ENCODE measurements around the gene AK1.

The AK1 gene

DNA sequence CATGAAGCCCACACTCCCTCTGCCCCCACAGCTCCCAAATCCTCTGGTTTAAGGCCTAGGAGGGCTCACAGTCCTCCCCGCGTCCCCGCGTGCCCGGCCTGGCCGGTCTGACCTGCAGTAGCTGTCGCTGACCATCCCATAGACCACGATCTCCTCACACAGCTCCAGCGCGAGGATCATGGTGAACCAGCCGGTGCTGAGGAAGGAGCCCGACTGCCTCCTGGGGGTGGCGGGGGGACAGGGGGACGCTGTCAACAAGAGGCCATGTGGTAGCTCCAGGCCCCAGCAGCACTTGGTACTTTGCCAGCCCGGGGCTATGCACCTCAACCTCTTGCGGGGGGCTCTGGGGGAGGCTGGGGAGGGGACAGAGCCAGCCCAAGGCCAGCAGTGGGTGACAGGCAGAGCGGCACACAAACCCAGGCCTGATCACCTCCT is 32.4 kb upstream of the AK1 start:
- DNase-seq (ENCODE audit: low read depth in 1 of 2, low spot score in 1 of 2): no peak

GRCh38 chr9:127908660-127908926 is 31.1 kb upstream of the AK1 start:
- no peak for DNase-seq (ENCODE audit: low read depth in 1 of 2, low spot score in 1 of 2)

DNA sequence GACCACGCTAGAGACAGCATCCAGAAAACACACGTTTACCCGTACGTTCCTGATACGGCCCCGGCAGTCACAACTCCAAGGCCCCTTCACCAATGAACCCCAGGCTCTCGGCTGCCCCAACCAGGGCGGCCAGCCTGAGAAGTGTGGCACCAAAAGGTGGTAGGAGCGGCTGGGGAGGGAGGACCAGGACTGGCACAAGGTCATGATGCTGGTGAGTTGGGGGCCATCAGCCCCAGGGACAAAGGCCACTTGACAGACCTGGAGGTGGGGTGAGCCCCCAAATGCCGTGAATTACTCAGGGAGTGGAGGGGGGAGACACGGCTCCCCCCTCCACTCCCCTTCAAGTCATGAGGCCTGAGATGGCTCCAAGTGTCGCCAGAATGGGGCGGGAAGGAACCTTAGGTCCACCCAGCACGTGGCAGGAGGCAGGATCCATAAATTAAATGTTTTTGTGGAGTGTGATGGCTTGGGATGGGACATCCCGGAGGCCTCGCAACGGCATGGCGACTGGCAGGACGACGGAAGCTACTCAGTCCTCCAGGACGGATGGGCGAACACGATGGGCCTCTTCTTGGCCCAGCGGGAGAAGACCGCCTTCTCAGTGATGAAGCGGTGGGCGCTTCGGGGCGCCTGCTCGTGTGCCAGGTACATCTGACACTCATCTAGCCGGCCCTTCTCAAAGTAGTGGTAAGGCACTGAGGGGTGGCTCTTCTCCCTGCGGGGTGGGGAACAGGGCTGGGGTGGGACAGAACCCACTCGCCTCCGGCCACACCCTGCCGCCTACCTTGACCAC is 30.6 kb upstream of the AK1 start:
- DNase-seq (ENCODE audit: low read depth in 1 of 2, low spot score in 1 of 2): no peak

GRCh38 chr9:127905788-127906191 is 28.3 kb upstream of the AK1 start:
- no peak for DNase-seq (ENCODE audit: low read depth in 1 of 2, low spot score in 1 of 2)

DNA sequence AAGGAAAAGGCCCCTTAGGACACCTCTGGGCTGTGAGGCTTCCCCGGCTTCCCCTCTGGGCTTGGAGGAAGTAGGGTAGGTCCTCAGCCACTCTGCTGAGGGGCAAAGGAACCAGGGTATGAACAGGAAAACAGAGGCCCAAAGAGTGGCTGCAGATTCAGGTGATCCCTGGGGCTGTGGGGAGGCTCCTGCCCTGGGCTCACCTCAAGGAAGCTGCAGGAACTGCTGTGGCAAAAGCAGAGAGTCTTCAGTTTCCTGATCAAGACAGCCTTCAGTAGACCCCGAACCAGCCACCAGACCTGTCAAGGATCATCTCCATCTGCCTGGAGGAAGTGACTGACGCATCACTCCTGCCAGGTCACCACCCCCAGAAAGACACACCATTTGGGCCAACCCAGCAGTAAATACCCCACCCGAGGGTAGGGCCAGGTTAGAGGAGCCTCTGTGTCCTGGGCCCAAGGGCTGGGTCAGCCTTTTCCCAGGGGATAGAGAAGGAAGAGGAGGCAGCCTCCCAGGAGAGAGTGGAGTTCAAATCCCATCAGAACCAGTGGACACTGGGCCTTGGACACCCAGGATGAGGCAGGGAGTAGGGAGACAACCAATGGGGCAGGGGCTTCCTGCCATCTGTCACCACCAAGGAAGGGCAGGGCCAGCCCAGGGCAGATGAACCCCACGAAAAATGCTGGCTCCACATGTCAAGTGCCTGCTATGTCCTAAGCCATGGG is 27.7 kb upstream of the AK1 start:
- DNase-seq (ENCODE audit: low read depth in 1 of 2, low spot score in 1 of 2): no peak

GRCh38 chr9:127904561-127905003 is 27.1 kb upstream of the AK1 start:
- no peak for DNase-seq (ENCODE audit: low read depth in 1 of 2, low spot score in 1 of 2)

DNA sequence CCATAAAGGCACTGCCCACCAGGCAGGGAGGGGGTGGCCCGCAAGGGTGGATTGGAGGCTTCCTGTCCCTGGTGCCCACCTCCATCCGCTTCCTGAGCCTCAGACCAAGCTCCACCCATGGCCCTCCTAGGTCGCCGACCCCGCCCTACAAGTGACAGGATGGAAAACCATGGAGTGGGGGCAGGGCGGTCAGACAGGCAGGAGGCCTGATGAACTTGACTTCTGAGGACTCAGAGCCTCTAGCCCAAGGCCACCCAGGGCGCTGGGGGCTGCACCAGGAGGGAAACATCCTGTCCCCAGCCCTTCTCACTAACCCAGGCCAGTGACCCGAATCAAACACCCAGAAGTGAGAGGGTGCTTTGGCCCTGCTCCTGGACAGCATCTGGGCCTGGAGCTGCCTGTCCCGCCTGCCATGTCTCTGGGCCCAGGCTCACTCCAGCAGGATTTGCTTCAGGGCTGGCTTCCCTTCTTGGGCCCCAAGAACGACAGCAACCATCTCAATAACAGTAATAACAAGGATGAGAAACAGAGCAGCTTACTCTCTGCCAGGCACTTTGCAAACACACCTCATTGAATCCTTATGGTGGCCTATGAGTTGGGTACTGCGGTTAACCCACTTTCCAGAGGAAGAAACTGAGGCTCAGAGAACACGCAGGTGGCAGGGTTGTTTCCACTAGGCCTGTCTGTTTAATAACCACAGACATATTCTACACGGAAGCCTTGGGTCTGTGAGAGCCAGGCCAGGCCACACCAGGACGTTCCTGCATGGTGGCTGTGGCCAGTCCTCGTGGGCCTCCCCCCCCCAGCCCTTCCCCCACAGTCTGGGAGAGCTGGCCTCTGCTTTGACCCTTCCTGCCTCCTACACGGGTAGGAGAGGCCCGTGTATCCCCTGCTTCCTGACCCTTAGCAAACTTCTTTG is 26.3 kb upstream of the AK1 start:
- DNase-seq (ENCODE audit: low read depth in 1 of 2, low spot score in 1 of 2): peak in 1 of 2 donors; percentile 69

DNA sequence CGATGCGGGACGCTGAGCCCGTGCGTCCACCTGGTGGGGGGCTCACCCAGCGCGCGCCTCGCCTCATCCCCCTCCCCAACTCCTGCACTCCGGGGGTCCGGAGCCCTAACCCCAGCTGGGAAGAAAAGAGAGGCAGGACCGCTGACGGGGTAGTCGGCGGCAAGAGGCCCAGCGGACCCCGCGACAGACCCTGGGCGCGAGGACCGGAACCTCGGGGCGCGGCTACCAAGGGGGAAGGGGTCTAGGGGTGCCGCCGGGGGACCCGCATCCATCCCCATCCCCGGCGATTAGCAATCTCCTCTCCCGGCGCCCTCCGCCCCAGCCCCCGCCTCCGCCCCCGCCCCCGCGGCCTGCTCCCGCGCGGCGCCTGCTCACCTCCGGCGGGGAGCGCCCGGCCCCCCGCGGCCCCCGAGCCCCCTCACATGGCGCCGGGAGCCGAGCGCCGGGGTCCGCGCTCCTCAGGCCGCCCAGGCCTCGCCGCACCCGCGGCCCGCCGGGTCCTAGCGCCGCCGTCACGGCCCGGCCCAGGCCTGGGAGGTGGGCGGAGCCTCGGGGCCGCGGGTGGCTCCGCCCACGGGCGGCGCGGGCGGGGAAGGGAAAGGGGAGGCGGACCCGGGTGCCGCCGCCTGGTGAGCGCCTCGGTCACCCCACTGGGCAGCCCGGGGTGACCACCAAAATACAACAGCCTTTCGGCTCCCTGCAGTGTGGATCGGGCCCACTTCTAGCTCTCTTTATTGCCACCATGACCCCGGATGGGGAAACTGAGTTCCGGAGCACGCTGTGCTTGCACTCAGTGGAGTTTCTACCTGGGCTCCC is 21.9 kb upstream of the AK1 start, which contains the start of gene ST6GALNAC6:
ST6GALNAC6 (minus strand) TSS at position 476 of the 816 bp plus-strand sequence. CDS start 1,622 bp downstream, outside the sequence.
- DNase-seq (ENCODE audit: low read depth in 1 of 2, low spot score in 1 of 2): peak in 1 of 2 donors; percentile 50

DNA sequence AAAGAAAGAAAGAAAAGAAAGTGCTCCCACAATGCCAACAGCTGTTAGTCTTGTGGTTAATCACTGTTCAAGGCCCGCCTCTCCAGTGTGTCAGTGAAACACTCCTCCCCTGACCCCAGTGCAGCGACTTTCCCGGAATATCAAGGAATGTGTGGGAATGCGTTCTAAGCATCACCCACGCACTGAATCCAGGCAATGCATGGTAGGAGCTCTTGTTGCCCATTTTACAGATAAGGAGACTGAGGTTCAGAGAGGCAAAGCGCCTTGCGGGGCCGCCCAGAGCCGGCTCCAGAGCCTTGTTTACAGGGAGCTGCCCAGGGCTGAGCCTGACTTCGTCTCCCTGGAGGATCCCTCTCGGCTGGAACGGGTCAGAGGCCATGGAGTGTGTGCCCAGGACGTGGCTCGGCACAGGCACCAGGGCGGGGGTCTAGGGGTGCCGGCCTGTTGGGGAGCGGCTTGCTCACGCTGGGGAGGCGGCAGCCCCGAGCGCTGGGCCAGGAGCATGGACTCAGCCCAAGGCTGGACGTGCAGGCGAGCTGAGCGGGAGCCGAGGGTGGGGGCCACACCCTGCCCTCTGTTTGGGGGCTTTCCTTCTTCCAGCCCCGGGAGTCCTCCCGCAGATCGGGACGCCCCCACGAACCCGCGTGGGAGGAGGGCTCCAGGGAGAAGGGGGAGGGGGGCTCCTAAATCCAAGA is 21.1 kb upstream of the AK1 start:
- DNase-seq (ENCODE audit: low read depth in 1 of 2, low spot score in 1 of 2): no peak

DNA sequence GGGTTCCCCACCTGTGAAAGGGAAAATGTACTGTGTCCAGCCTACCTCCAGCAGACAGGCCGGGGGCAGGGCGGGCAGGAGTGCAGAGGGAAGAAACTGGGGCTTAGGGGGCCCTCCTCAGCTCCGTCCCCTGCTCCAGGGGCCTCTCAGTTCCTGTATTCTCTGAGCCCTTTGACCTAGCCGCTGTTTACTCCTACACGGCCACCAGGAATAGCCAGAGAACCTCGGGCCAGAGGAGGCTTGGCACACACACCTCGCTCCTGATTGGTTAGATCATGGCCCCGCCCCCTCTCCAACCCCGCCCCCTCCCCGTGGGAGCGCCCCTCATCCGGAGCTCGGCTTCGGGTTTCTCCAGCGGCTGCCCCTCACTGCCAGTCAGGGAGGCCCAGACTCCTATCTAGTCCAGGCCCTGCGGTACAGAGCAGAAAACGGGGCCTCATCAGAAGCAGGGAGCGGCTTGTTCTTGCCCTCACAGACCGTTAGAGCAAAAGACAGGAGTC is 19.8 kb upstream of the AK1 start:
- DNase-seq (ENCODE audit: low read depth in 1 of 2, low spot score in 1 of 2): no peak

DNA sequence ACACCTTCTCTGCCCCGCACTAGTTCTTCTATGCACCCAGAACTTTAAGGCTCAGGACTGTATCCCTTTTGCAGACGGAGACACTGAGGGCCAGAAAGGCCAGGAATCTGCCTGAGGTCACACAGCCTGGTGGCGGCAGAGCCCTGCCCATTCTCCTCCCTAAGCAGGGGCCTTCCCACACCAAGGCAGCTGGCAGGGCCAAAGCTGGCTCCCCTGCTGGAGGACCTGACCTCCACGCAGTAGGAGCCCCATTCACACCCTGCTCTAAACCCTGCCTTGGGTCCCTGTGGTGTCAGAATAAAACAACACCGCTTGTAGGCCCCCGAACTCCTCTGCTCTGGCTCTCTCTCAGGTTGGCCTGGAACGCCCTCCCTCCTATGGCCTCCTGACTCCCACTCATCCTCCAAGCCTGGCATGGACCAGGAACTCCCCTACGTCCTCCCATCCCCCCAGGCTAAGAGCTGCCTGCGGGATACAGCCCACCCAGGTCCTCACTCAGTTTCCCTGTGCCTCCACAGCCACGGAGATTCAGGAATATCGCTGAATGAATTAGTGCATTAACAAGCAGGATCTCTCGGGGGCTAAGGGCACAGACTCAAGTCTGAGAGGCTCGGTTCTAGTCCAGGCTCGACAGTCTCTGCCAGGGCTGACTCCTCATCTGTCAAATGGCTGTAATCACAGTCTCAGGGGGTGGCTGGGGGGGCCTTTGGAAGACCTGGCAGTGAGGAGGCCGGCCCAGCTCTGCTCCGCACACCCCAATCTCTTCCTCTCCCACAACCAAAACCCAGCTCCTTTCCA is 19.1 kb upstream of the AK1 start:
- no peak for DNase-seq (ENCODE audit: low read depth in 1 of 2, low spot score in 1 of 2)

- DNase-seq (ENCODE audit: low read depth in 1 of 2, low spot score in 1 of 2): no peak
Observed at GRCh38 chr9:127895811-127896210, 18.3 kb upstream of the AK1 start.

GRCh38 chr9:127893392-127893791 is 15.9 kb upstream of the AK1 start:
- DNase-seq (ENCODE audit: low read depth in 1 of 2, low spot score in 1 of 2): no peak

DNA sequence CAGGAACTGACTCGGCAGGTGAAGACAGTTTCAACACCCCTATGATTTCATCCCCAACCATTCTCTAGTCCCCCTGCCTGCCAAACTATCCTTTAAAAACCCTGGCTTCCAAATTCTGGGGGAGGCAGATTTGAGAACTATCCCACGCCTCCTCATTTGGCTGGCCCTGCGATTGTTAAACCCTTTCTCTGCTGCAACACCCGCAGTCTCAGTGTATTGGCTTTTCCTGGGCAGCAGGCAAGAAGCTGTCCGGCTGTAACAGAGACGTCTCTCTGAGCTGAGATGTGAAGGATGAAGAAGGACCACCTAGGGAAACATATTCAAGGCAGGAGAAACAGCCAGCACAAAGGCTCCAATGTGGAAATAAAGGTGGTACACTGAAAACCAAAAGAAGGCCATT is 15.4 kb upstream of the AK1 start:
- DNase-seq (ENCODE audit: low read depth in 1 of 2, low spot score in 1 of 2): no peak

DNA sequence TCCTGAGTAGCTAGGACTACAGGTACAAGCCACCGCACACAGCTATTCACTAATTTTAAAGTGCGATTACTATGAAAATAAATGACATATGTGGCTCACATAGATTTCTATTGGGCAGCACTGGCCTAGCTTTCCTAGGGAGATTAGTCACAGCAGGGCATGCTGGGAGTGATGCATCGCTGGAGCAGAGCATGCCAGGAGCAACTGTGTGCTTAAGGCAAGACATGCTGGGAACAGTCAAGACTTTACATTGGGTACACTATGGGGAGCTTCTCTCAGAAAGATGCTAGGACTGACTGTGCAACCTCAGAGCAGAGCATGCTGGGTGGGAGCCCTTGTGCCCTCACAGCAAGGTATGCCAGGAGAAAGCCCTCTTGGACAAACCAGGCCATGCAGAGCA is 12.6 kb upstream of the AK1 start:
- DNase-seq (ENCODE audit: low read depth in 1 of 2, low spot score in 1 of 2): no peak

DNA sequence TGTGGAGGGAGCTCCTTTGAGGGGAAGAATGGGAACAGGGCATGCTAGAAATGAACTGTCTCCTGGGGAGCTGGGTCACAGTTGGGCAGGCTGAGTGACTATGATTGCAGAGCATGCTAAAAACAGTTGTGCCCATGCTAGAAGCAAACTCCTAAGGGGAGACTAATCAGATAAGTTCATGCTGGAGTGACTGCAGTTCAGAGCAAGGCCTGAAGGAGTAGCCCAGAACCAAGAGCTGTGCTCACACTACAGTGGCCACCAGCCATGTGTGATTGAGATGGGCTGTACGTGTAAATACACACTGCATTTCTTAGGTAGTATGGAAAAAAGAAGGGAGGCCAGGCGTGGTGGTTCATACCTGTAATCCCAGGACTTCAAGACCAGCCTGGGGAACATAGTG is 10.3 kb upstream of the AK1 start:
- no peak for DNase-seq (ENCODE audit: low read depth in 1 of 2, low spot score in 1 of 2)

- no peak for DNase-seq (ENCODE audit: low read depth in 1 of 2, low spot score in 1 of 2)
Observed at GRCh38 chr9:127886401-127886972, 9.0 kb upstream of the AK1 start.

DNA sequence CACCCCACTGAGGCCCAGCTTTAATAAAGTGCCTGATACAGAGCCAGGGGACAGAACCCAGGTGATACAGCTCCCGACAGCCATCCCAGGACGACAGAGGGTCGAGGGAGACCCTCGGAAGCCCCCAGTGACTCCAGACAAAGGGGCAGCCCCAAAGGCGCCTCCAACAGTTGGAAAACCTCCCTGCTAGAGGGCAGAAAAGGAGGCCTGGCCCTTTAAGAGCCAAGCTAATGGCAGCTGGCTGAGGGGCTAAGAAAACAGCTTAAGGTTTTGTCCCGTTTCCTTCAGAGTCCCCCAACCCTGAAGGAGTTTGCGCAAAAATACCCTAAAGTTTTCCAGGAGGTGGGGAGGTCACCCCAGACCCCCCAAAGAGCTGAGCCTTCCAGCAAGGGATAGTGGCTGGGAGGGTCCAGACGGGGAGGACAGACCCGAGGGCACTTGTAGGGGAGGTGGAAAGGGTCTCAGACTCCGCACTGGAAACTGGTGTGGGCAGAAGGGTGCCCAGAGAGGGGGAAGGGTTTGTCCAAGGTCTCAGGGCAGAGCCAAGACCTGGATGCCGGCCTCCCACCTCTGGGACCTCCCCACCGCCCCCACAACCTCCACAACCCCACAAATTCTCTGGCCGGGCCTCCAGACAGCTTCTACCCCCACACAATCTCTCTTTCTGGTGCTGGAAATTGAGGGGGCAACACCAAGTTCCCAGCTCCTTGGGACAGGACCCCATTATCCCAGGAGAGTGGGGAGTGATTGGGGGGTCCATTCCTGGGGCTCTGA is 8.2 kb upstream of the AK1 start:
- DNase-seq (ENCODE audit: low read depth in 1 of 2, low spot score in 1 of 2): no peak
